Endodermal cell (in vitro differentiated cells): ENCODE measurements around the gene PLEKHA1. TPM values are rescaled to one million over a fixed set of nuclear protein-coding genes. Genes with fewer than 3 reads are reported as not detected.

ENCODE experiments used
- DNase-seq: peaks from one replicate; pipeline ENCODE4 v3.0.0-alpha.2; 2017
- H3K27ac ChIP-seq: 2 replicates; pipeline ENCODE4 v1.5.1; 2013; ENCODE audit warnings: mild to moderate bottlenecking, low read depth, low read length, moderate library complexity
- H3K27me3 ChIP-seq: 2 replicates; pipeline ENCODE4 v1.6.1; 2013; ENCODE audit warnings: mild to moderate bottlenecking, low read length, moderate library complexity; ENCODE audit not compliant: insufficient read depth, control insufficient read depth, poor library complexity, severe bottlenecking
- H3K36me3 ChIP-seq: 2 replicates; pipeline ENCODE4 v1.7.0; 2013; ENCODE audit warnings: mild to moderate bottlenecking, low read length, moderate library complexity; ENCODE audit not compliant: control insufficient read depth, insufficient read depth
- H3K4me1 ChIP-seq: one replicate; pipeline ENCODE4 v1.7.0; 2013; ENCODE audit warnings: low read length; ENCODE audit not compliant: control insufficient read depth, insufficient read depth
- H3K4me3 ChIP-seq: 2 replicates; pipeline ENCODE4 v1.5.1; 2013; ENCODE audit warnings: mild to moderate bottlenecking, low read length, moderate library complexity
- H3K9ac ChIP-seq: 2 replicates; pipeline ENCODE4 v1.6.1; 2013; ENCODE audit warnings: mild to moderate bottlenecking, low read length, moderate library complexity; ENCODE audit not compliant: poor library complexity, severe bottlenecking; ENCODE audit errors: extremely low read depth
- H3K9me3 ChIP-seq: 2 replicates; pipeline ENCODE4 v1.6.1; 2013; ENCODE audit warnings: mild to moderate bottlenecking, low read length, moderate library complexity; ENCODE audit not compliant: control insufficient read depth
- H3K27ac Mint-ChIP-seq: 2 replicates; pipeline ENCODE4 v1.8.0; 2020; ENCODE audit warnings: mixed read lengths
- H3K27me3 Mint-ChIP-seq: 2 replicates; pipeline ENCODE4 v1.8.0; 2021; ENCODE audit warnings: mild to moderate bottlenecking, mixed read lengths; ENCODE audit not compliant: insufficient read depth
- H3K36me3 Mint-ChIP-seq: 2 replicates; pipeline ENCODE4 v1.8.0; 2020; ENCODE audit warnings: low read depth, mixed read lengths
- H3K4me1 Mint-ChIP-seq: 2 replicates; pipeline ENCODE4 v1.8.0; 2020; ENCODE audit warnings: mixed read lengths
- H3K4me3 Mint-ChIP-seq: 2 replicates; pipeline ENCODE4 v1.8.0; 2020; ENCODE audit warnings: mild to moderate bottlenecking, moderate library complexity, mixed read lengths
- H3K9me3 Mint-ChIP-seq: 2 replicates; pipeline ENCODE4 v1.8.0; 2020; ENCODE audit warnings: mild to moderate bottlenecking, mixed read lengths
- WGBS, 2 experiments: methylation state at CpG; one replicate each; pipeline versions ENCODE4 v1.1.5 to v1.1.7; 2013; ENCODE audit warnings: missing lambda C conversion rate in 2 of 2, mixed read lengths in 1 of 2; ENCODE audit not compliant: insufficient coverage in 1 of 2, insufficient read length in 1 of 2; 5-methylcytosine and 5-hydroxymethylcytosine counted together
- total RNA-seq, 2 donors: library from RNA; stranded (reverse); fragmentation: NEBNext Ultra II Directional in 1 of 2; extraction: Animal tissue kit (Norgen Biotek cat#: 25700) in 1 of 2; gene quantifications; 2 replicates in 1 of 2; 3 replicates in 1 of 2; pipeline ENCODE4 v1.2.1, GENCODE V29; 2021
- TF ChIP-seq, protein P1 (sequence below): fragments of 200-600 bp; sonication (generic); conservative IDR thresholded peaks from 2 replicates; pipeline ENCODE4 v1.5.0; 2021; ENCODE audit warnings: antibody characterized with exemption, mild to moderate bottlenecking

The PLEKHA1 gene
- total RNA-seq, 2 donors from 2014 or later: 29.6 to 49.0 TPM

DNA sequence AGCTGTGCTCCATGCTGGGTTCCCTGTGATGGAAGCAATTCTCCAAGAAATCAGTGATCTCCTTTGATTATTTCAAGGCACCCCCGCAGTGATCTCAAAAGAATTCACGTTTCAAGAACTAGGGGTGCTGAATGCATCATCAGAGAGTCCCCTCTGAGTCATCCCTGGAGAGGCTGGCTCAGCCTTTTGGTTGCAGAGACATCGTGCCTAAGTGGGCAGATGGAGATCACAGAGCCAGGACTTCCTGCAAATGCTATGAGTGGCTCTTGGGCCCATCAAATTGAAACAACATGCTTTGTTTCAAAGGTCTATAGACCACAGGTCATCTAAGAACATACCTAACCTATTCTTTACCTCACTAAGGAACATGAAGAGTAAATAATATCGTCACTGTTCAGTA is 41.5 kb upstream of the PLEKHA1 start:
- WGBS, 2 experiments: 82 to 89% methylated on average over 2 to 4 of the region's 4 CpGs
- no peak overlapping the region for H3K9ac ChIP-seq

DNA sequence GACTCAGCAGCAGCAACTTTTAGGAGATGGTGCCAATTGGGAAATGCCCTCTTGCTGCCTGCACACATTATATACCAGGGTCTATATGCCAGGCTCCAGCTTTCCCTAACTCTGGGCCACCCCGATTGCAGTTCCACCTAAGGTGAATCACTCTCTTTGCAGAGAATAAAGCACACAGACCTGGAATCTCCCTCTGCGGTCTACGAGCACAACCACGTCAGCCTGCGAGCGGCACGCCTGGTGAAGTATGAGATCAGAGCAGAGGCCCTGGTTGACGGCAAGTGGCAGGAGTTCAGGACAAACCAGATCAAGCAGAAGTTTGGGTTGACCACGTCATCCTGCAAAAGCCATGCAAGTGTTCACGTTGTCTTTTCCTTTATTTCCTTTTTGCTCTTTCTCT is 38.2 kb upstream of the PLEKHA1 start:
- Histone ChIP-seq H3K4me3 (no peak overlapping the region), H3K4me1 (no peaks in the 10 kb centered on the region), H3K9me3 (no peaks in the 10 kb centered on the region), H3K36me3 (no peaks in the 10 kb centered on the region), H3K27ac (no peak overlapping the region), H3K9ac (no peak overlapping the region), H3K27me3 (no peaks in the 10 kb centered on the region)
- no peak overlapping the region for H3K4me3 Mint-ChIP-seq
- H3K27ac Mint-ChIP-seq: no peak overlapping the region
- WGBS, 2 experiments: 91 to 93% methylated on average over 10 of the region's 10 CpGs
- H3K9me3 Mint-ChIP-seq: no peaks in the 10 kb centered on the region
- no peak for DNase-seq
- no peaks in the 10 kb centered on the region for H3K36me3 Mint-ChIP-seq
- no peaks in the 10 kb centered on the region for H3K4me1 Mint-ChIP-seq
- TF ChIP-seq, protein P1, sequence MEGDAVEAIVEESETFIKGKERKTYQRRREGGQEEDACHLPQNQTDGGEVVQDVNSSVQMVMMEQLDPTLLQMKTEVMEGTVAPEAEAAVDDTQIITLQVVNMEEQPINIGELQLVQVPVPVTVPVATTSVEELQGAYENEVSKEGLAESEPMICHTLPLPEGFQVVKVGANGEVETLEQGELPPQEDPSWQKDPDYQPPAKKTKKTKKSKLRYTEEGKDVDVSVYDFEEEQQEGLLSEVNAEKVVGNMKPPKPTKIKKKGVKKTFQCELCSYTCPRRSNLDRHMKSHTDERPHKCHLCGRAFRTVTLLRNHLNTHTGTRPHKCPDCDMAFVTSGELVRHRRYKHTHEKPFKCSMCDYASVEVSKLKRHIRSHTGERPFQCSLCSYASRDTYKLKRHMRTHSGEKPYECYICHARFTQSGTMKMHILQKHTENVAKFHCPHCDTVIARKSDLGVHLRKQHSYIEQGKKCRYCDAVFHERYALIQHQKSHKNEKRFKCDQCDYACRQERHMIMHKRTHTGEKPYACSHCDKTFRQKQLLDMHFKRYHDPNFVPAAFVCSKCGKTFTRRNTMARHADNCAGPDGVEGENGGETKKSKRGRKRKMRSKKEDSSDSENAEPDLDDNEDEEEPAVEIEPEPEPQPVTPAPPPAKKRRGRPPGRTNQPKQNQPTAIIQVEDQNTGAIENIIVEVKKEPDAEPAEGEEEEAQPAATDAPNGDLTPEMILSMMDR: no peak
- H3K27me3 Mint-ChIP-seq: peaks cover 2% of the 10 kb centered on the region

More for the DNA sequence above, 41.5 kb upstream of the PLEKHA1 start:
- Mint-ChIP-seq H3K9me3 (no peaks in the 10 kb centered on the region), H3K36me3 (no peaks in the 10 kb centered on the region), H3K4me3 (no peak overlapping the region), H3K27ac (no peak overlapping the region), H3K27me3 (peaks cover 3% of the 10 kb centered on the region), H3K4me1 (no peaks in the 10 kb centered on the region)
- H3K4me3 ChIP-seq: no peak overlapping the region
- no peak overlapping the region for H3K27ac ChIP-seq
- no peaks in the 10 kb centered on the region for H3K4me1 ChIP-seq
- no peak for DNase-seq
- TF ChIP-seq, protein P1: no peak
- H3K9me3 ChIP-seq: no peaks in the 10 kb centered on the region
- no peaks in the 10 kb centered on the region for H3K27me3 ChIP-seq
- no peaks in the 10 kb centered on the region for H3K36me3 ChIP-seq

DNA sequence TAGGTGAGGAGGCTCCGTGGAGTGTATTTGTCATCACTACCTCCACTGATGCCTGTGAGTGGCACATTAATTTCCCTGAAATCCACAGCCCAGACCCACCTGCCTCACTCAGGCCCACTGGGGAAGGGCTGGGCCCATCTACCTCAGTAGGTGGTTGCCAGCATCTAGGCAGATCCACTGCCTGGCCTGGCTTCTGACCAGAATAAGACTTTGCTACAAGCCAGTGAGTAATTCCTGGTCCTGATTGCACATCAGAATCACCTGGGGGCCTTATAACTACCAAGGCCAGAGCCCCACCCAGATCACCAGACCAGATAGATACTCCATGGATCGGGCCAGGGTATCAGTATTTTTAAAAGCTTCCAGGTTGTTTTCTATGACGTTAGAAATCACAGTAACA is 37.5 kb upstream of the PLEKHA1 start:
- TF ChIP-seq, protein P1: no peak
- no peak overlapping the region for H3K27ac Mint-ChIP-seq
- 97 to 100% methylated on average over 2 to 3 of the region's 3 CpGs for WGBS, 2 experiments

More for the DNA sequence above, 37.5 kb upstream of the PLEKHA1 start:
- Mint-ChIP-seq H3K4me3 (no peak overlapping the region), H3K4me1 (no peaks in the 10 kb centered on the region), H3K9me3 (no peaks in the 10 kb centered on the region), H3K36me3 (no peaks in the 10 kb centered on the region), H3K27me3 (peaks cover under 1% of the 10 kb centered on the region)
- Histone ChIP-seq H3K9ac (no peak overlapping the region), H3K27me3 (no peaks in the 10 kb centered on the region), H3K36me3 (no peaks in the 10 kb centered on the region), H3K9me3 (no peaks in the 10 kb centered on the region), H3K4me3 (no peak overlapping the region), H3K27ac (no peak overlapping the region), H3K4me1 (no peaks in the 10 kb centered on the region)
- no peak for DNase-seq
